Measurements from ENCODE around the gene RCAN3.

GRCh38 chr1:24572301-24572700 lies 69.7 kb downstream of the RCAN3 start:
- TF ChIP-seq, protein P1, sequence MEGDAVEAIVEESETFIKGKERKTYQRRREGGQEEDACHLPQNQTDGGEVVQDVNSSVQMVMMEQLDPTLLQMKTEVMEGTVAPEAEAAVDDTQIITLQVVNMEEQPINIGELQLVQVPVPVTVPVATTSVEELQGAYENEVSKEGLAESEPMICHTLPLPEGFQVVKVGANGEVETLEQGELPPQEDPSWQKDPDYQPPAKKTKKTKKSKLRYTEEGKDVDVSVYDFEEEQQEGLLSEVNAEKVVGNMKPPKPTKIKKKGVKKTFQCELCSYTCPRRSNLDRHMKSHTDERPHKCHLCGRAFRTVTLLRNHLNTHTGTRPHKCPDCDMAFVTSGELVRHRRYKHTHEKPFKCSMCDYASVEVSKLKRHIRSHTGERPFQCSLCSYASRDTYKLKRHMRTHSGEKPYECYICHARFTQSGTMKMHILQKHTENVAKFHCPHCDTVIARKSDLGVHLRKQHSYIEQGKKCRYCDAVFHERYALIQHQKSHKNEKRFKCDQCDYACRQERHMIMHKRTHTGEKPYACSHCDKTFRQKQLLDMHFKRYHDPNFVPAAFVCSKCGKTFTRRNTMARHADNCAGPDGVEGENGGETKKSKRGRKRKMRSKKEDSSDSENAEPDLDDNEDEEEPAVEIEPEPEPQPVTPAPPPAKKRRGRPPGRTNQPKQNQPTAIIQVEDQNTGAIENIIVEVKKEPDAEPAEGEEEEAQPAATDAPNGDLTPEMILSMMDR (IDR thresholded peaks at IDR 0.05) = no peak
- TF ChIP-seq EP300 (IDR thresholded peaks at IDR 0.05) (no peak), POLR2A (IDR thresholded peaks at IDR 0.05) (no peak)

All from tibial nerve (tissue), 4 donors.